Measurements from ENCODE around the gene CPTP.
A peak's percentile ranks its signal among the peaks of the same experiment; 100 is the strongest.

Gene CPTP

DNA sequence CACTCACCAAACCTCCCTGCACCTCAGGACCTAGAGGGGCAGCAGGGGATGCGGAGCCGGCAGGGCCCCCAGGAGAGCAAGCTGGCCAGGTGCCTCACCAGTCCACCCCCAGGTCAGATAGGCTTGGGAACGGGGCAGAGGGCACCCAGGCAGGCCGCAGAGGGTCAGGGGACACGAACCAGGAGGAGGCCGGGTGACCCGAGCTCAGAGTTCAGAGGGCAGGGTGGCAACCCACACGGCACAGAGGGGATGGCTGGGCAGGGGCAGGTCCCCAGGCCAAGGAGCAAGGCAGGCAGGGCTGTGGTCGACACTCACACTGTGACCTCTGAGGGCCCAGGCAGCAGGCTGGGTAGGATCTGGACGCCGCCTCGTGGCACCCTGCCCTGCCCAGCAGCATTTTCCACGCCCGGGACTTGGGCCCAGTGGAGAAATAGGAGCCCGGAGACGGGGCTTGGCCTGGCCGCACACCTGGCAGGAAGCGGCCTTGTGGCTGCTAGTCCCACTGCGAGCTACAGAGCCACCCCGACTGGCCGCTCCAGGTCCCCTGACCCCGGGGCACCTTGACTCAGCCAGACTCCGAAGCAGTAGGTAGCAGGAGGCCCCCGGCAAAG is 19.3 kb downstream of the CPTP start:
- no peak overlapping the region for H3K4me2 ChIP-seq (ENCODE audit: low read length)
- H2AFZ ChIP-seq, result no peak overlapping the region
- H3K27me3 ChIP-seq (ENCODE audit: control insufficient read depth, insufficient read depth, low read length), result no peaks in the 10 kb centered on the region
- H3K9ac ChIP-seq, result no peak overlapping the region
- H3K4me1 ChIP-seq, result no peaks in the 10 kb centered on the region
- no peaks in the 10 kb centered on the region for H3K9me3 ChIP-seq (ENCODE audit: control insufficient read depth, low read length)
- no peak overlapping the region for H3K4me3 ChIP-seq (ENCODE audit: low read depth, low read length)
- peaks cover 22% of the 10 kb centered on the region for H3K79me2 ChIP-seq
- no peaks in the 10 kb centered on the region for H3K36me3 ChIP-seq (ENCODE audit: control insufficient read depth, insufficient read depth, low read length)
- H3K27ac ChIP-seq, result no peak overlapping the region
- TF ChIP-seq, protein P1, sequence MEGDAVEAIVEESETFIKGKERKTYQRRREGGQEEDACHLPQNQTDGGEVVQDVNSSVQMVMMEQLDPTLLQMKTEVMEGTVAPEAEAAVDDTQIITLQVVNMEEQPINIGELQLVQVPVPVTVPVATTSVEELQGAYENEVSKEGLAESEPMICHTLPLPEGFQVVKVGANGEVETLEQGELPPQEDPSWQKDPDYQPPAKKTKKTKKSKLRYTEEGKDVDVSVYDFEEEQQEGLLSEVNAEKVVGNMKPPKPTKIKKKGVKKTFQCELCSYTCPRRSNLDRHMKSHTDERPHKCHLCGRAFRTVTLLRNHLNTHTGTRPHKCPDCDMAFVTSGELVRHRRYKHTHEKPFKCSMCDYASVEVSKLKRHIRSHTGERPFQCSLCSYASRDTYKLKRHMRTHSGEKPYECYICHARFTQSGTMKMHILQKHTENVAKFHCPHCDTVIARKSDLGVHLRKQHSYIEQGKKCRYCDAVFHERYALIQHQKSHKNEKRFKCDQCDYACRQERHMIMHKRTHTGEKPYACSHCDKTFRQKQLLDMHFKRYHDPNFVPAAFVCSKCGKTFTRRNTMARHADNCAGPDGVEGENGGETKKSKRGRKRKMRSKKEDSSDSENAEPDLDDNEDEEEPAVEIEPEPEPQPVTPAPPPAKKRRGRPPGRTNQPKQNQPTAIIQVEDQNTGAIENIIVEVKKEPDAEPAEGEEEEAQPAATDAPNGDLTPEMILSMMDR (IDR thresholded peaks at IDR 0.05), result no peak

DNA sequence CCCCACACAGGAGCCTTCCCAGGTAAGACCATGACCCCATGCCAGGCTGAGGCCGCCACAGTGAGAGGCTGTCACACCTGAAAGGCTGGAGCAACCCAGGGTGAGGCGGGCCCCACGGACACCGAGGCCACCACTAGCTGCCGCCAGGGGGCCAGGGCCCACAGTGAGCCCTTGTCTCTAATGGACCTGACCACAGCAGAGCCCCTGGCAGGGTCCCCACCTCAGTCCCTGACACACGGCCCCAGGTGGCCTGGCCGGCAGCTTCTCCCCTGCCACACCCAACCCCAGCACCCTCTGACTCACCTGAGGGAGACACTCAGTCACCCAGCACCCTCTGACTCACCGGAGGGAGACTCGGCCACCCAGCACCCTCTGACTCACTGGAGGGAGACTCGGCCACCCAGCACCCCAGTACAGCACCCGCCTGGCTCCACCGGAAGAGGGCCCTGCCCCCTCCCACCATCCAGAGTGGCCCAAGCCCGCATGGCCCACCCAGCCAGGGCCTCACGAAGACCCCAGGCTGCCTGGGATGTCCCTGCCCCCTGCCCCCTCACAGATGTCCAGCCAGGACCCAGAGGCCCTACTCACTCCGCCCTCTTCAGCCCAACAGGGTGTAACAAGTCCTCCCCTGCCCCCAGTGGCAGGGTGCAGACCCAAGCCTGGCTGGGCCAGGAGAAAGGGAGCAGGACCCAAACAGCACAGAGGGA is 20.2 kb downstream of the CPTP start:
- no peaks in the 10 kb centered on the region for H3K36me3 ChIP-seq (ENCODE audit: control insufficient read depth, insufficient read depth, low read length)
- H3K9ac ChIP-seq, result no peak overlapping the region
- no peaks in the 10 kb centered on the region for H3K9me3 ChIP-seq (ENCODE audit: control insufficient read depth, low read length)
- H3K27ac ChIP-seq, result no peak overlapping the region
- H3K27me3 ChIP-seq (ENCODE audit: control insufficient read depth, insufficient read depth, low read length), result no peaks in the 10 kb centered on the region
- no peak overlapping the region for H2AFZ ChIP-seq
- no peak overlapping the region for H3K4me3 ChIP-seq (ENCODE audit: low read depth, low read length)
- no peak overlapping the region for H3K4me2 ChIP-seq (ENCODE audit: low read length)
- H3K79me2 ChIP-seq, result peaks cover 22% of the 10 kb centered on the region
- TF ChIP-seq, protein P1 (IDR thresholded peaks at IDR 0.05), result peak; percentile 31
- H3K4me1 ChIP-seq, result no peaks in the 10 kb centered on the region

DNA sequence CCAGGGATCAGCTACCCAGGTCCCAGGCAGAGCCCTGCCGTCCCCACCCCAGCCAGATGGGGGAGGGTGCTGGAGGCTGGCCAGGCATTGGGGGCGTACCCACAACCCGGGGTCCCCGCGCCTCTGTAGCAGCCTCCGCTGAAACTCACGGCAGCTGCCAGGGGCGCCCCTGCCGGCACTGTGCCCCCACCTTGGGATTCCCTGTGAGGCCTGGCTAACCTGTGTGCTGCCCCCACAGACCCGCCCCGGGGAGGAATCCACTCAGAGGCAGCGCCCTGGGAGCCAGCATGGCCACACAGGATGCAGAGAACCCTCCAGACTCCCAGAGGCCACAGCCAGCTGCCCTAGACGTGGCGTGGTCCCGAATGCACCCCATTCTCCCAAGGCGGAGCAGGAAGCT is 20.8 kb downstream of the CPTP start:
- Histone ChIP-seq H3K27me3 (ENCODE audit: control insufficient read depth, insufficient read depth, low read length) (no peaks in the 10 kb centered on the region), H3K4me2 (ENCODE audit: low read length) (no peak overlapping the region), H3K27ac (no peak overlapping the region), H3K79me2 (peaks cover 22% of the 10 kb centered on the region), H3K9ac (no peak overlapping the region), H3K4me3 (ENCODE audit: low read depth, low read length) (no peak overlapping the region), H2AFZ (no peak overlapping the region), H3K36me3 (ENCODE audit: control insufficient read depth, insufficient read depth, low read length) (no peaks in the 10 kb centered on the region), H3K9me3 (ENCODE audit: control insufficient read depth, low read length) (no peaks in the 10 kb centered on the region), H3K4me1 (no peaks in the 10 kb centered on the region)
- TF ChIP-seq, protein P1 (IDR thresholded peaks at IDR 0.05), result no peak

DNA sequence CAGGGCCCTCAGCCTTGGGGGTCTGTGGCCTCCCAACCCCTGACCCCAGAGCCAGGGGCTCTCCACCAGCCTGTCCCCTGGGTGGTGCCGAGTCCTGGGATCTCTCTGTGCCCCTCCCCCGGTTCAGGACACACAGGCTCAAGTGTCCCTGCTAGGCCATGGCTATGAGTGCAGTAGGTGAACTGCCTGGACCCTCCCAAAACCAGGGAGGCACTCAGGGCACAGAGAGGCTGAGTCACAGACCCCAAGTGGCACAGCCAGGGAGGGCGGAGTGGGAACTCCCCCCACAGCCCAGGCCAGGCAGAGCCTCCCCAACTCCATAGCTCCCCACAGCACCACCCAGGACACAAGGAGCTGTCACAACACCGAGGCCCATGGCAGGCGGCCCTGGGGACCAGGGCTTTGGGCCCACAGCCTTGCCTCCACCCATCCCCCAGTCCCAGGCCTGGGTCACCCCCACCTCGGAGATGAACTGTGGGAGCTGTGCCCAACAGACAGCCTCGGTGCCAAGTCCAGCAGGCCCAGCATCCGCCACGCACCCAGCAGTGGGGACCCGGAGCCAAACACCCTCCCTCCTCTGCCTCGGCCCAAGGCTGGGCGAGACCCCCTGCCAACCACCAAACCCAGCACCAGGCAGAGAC is 21.4 kb downstream of the CPTP start:
- Histone ChIP-seq H3K4me1 (no peaks in the 10 kb centered on the region), H2AFZ (no peak overlapping the region), H3K79me2 (peaks cover 22% of the 10 kb centered on the region), H3K27ac (no peak overlapping the region), H3K4me2 (ENCODE audit: low read length) (peak overlapping the region; percentile 35), H3K9ac (no peak overlapping the region), H3K9me3 (ENCODE audit: control insufficient read depth, low read length) (no peaks in the 10 kb centered on the region), H3K27me3 (ENCODE audit: control insufficient read depth, insufficient read depth, low read length) (no peaks in the 10 kb centered on the region), H3K4me3 (ENCODE audit: low read depth, low read length) (no peak overlapping the region), H3K36me3 (ENCODE audit: control insufficient read depth, insufficient read depth, low read length) (no peaks in the 10 kb centered on the region)
- TF ChIP-seq, protein P1 (IDR thresholded peaks at IDR 0.05), result no peak

Data from parathyroid adenoma (tissue), 2 donors.